Measurements from ENCODE around the gene SLIT1. TPM values are rescaled to one million over a fixed set of nuclear protein-coding genes. Genes with fewer than 3 reads are reported as not detected.

The SLIT1 gene
- polyA plus RNA-seq, 1 donor from 2014 or later, result 9.5 TPM

GRCh38 chr10:96996275-96996965, 189.3 kb downstream of the SLIT1 start:
- no peaks in the 10 kb centered on the region for H3K79me2 ChIP-seq (replicated peaks; ENCODE audit: insufficient read depth, low read length)
- no peaks in the 10 kb centered on the region for H3K9me3 ChIP-seq (ENCODE audit: low read length)
- no peaks in the 10 kb centered on the region for H3F3A ChIP-seq (ENCODE audit: insufficient read depth, low read length, poor library complexity, severe bottlenecking)
- H3K27ac ChIP-seq (ENCODE audit: low read length), result no peak overlapping the region
- H3K9ac ChIP-seq (ENCODE audit: low read length), result no peak overlapping the region
- no peak overlapping the region for H2AFZ ChIP-seq (ENCODE audit: low read depth, low read length)
- H3K27me3 ChIP-seq (ENCODE audit: insufficient read depth, low read depth, low read length), result no peaks in the 10 kb centered on the region
- H3K4me2 ChIP-seq (ENCODE audit: low read length), result no peak overlapping the region
- no peaks in the 10 kb centered on the region for H3K9me2 ChIP-seq (ENCODE audit: insufficient read depth, low read length)
- no peak overlapping the region for H3K4me3 ChIP-seq (ENCODE audit: low read length)
- TF ChIP-seq TAF1 (IDR thresholded peaks at IDR 0.05; ENCODE audit: low read depth), result no peak
- TF ChIP-seq REST (IDR thresholded peaks at IDR 0.05; ENCODE audit: borderline replicate concordance), result no peak
- TF ChIP-seq MXI1 (conservative IDR thresholded peaks at IDR 0.05; ENCODE audit: poor library complexity, severe bottlenecking), result no peak
- TF ChIP-seq SMC3 (conservative IDR thresholded peaks at IDR 0.05; ENCODE audit: poor library complexity), result no peak
- no peak for TF ChIP-seq CTCF (IDR thresholded peaks at IDR 0.05; ENCODE audit: poor library complexity, severe bottlenecking)
- no peak for TF ChIP-seq EP300 (conservative IDR thresholded peaks at IDR 0.05; ENCODE audit: poor library complexity, severe bottlenecking)
- no peak for TF ChIP-seq POLR2AphosphoS5 (IDR thresholded peaks at IDR 0.05)
- TF ChIP-seq RAD21 (conservative IDR thresholded peaks at IDR 0.05), result no peak
- no peak for TF ChIP-seq EZH2 (IDR thresholded peaks at IDR 0.05; ENCODE audit: borderline replicate concordance, insufficient read depth, low read length, poor library complexity, severe bottlenecking)
- H4K20me1 ChIP-seq (ENCODE audit: insufficient read depth), result no peaks in the 10 kb centered on the region
- H3K36me3 ChIP-seq (ENCODE audit: insufficient read depth, low read length), result peaks cover 5% of the 10 kb centered on the region

- H3F3A ChIP-seq (ENCODE audit: insufficient read depth, low read length, poor library complexity, severe bottlenecking), result no peaks in the 10 kb centered on the region
- no peaks in the 10 kb centered on the region for H3K79me2 ChIP-seq (replicated peaks; ENCODE audit: insufficient read depth, low read length)
- no peaks in the 10 kb centered on the region for H3K9me3 ChIP-seq (ENCODE audit: low read length)
- no peak overlapping the region for H3K4me3 ChIP-seq (ENCODE audit: low read length)
- H2AFZ ChIP-seq (ENCODE audit: low read depth, low read length), result no peak overlapping the region
- peaks cover 5% of the 10 kb centered on the region for H3K36me3 ChIP-seq (ENCODE audit: insufficient read depth, low read length)
- no peak for TF ChIP-seq EP300 (conservative IDR thresholded peaks at IDR 0.05; ENCODE audit: poor library complexity, severe bottlenecking)
- TF ChIP-seq EZH2 (IDR thresholded peaks at IDR 0.05; ENCODE audit: borderline replicate concordance, insufficient read depth, low read length, poor library complexity, severe bottlenecking), result no peak
- no peak for TF ChIP-seq RAD21 (conservative IDR thresholded peaks at IDR 0.05)
- TF ChIP-seq MXI1 (conservative IDR thresholded peaks at IDR 0.05; ENCODE audit: poor library complexity, severe bottlenecking), result no peak
- no peak for TF ChIP-seq CTCF (IDR thresholded peaks at IDR 0.05; ENCODE audit: poor library complexity, severe bottlenecking)
- no peak for TF ChIP-seq REST (IDR thresholded peaks at IDR 0.05; ENCODE audit: borderline replicate concordance)
- TF ChIP-seq SMC3 (conservative IDR thresholded peaks at IDR 0.05; ENCODE audit: poor library complexity), result no peak
- no peak for TF ChIP-seq TAF1 (IDR thresholded peaks at IDR 0.05; ENCODE audit: low read depth)
- no peak for TF ChIP-seq POLR2AphosphoS5 (IDR thresholded peaks at IDR 0.05)
- no peak overlapping the region for H3K9ac ChIP-seq (ENCODE audit: low read length)
- H3K9me2 ChIP-seq (ENCODE audit: insufficient read depth, low read length), result no peaks in the 10 kb centered on the region
- H3K27me3 ChIP-seq (ENCODE audit: insufficient read depth, low read depth, low read length), result no peaks in the 10 kb centered on the region
- H3K4me2 ChIP-seq (ENCODE audit: low read length), result no peak overlapping the region
- H3K27ac ChIP-seq (ENCODE audit: low read length), result no peak overlapping the region
- no peaks in the 10 kb centered on the region for H4K20me1 ChIP-seq (ENCODE audit: insufficient read depth)
Observed at GRCh38 chr10:96995851-96996250, 189.9 kb downstream of the SLIT1 start.

All from neural cell (in vitro differentiated cells).